ENCODE data around the gene EEF1AKMT1. TPM values are rescaled to one million over a fixed set of nuclear protein-coding genes. Genes with fewer than 3 reads are reported as not detected.

EEF1AKMT1 gene
- total RNA-seq, 2 donors from 2014 or later, result 7.6 to 8.1 TPM

DNA sequence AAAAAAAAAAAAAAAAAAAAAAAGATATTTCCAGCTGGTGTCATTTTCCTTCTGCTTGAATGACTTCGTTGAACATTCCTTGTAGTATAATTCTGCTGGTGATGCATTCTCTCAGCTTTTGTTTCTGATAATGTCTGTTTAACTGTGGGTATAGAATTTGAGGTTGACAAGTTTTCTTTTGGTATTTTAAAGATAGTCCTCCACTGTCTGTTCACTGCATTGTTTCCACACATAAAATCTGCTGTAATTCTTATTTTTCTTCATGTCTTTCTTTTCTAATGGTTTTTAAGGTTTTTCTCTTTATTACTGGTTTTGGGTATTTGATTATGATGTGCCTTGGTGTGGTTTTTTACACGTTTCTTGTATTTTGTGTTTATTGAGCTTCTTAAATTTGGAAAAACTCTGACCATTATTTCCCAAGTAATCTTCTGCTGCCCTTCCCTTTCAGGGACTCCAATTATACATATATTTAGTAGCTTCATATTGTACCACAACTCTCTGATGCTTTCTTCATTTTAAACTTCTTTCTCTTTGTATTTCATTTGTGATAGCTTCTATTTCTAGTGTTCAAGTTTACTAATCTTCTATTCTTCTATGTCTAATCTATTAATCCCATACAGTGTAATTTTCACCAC, 6.3 kb downstream of the EEF1AKMT1 start:
- H3K36me3 ChIP-seq (ENCODE audit: control insufficient read depth, insufficient read depth, low read length), result peaks cover 17% of the 10 kb centered on the region
- peaks cover 35% of the 10 kb centered on the region for H3K9me3 Mint-ChIP-seq
- TF ChIP-seq, protein P1, sequence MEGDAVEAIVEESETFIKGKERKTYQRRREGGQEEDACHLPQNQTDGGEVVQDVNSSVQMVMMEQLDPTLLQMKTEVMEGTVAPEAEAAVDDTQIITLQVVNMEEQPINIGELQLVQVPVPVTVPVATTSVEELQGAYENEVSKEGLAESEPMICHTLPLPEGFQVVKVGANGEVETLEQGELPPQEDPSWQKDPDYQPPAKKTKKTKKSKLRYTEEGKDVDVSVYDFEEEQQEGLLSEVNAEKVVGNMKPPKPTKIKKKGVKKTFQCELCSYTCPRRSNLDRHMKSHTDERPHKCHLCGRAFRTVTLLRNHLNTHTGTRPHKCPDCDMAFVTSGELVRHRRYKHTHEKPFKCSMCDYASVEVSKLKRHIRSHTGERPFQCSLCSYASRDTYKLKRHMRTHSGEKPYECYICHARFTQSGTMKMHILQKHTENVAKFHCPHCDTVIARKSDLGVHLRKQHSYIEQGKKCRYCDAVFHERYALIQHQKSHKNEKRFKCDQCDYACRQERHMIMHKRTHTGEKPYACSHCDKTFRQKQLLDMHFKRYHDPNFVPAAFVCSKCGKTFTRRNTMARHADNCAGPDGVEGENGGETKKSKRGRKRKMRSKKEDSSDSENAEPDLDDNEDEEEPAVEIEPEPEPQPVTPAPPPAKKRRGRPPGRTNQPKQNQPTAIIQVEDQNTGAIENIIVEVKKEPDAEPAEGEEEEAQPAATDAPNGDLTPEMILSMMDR (conservative IDR thresholded peaks at IDR 0.05), result no peak

GRCh38 chr13:20760872-20761271, 12.9 kb downstream of the EEF1AKMT1 start:
- 89 to 100% methylated on average over 1 to 3 of the region's 3 CpGs for WGBS, 2 experiments (ENCODE audit: insufficient coverage in 1 of 2, insufficient read length in 1 of 2)
- peaks cover 27% of the 10 kb centered on the region for H3K36me3 Mint-ChIP-seq (ENCODE audit: low read depth)

More for the DNA sequence above, 6.3 kb downstream of the EEF1AKMT1 start:
- H3K4me3 ChIP-seq (ENCODE audit: low read length), result peak overlapping the region; percentile 41
- Mint-ChIP-seq H3K27ac (no peak overlapping the region), H3K27me3 (ENCODE audit: insufficient read depth) (no peaks in the 10 kb centered on the region), H3K4me3 (no peak overlapping the region), H3K4me1 (peaks cover 2% of the 10 kb centered on the region), H3K36me3 (ENCODE audit: low read depth) (peaks cover 31% of the 10 kb centered on the region)
- H3K27me3 ChIP-seq (ENCODE audit: control insufficient read depth, insufficient read depth, low read length, poor library complexity, severe bottlenecking), result no peaks in the 10 kb centered on the region
- H3K9me3 ChIP-seq (ENCODE audit: control insufficient read depth, low read length), result peaks cover 51% of the 10 kb centered on the region
- no peak for DNase-seq
- WGBS, 2 experiments (ENCODE audit: insufficient coverage in 1 of 2, insufficient read length in 1 of 2), result 79% methylated on average over 2 of the region's 2 CpGs; no CpG with 5 or more reads in 1 of the 2 experiments
- no peak overlapping the region for H3K27ac ChIP-seq (ENCODE audit: low read depth, low read length)
- H3K4me1 ChIP-seq (ENCODE audit: control insufficient read depth, insufficient read depth, low read length), result no peaks in the 10 kb centered on the region
- H3K9ac ChIP-seq (ENCODE audit: extremely low read depth, low read length, poor library complexity, severe bottlenecking), result no peak overlapping the region

GRCh38 chr13:20754009-20754408, 19.8 kb downstream of the EEF1AKMT1 start:
- TF ChIP-seq, protein P1 (conservative IDR thresholded peaks at IDR 0.05), result no peak
- peak overlapping the region; percentile 59 for H3K4me3 ChIP-seq (ENCODE audit: low read length)
- peaks cover 82% of the 10 kb centered on the region for H3K9me3 Mint-ChIP-seq

More at GRCh38 chr13:20760872-20761271, 12.9 kb downstream of the EEF1AKMT1 start:
- Mint-ChIP-seq H3K27ac (no peak overlapping the region), H3K9me3 (peaks cover 42% of the 10 kb centered on the region), H3K4me3 (no peak overlapping the region), H3K4me1 (no peaks in the 10 kb centered on the region), H3K27me3 (ENCODE audit: insufficient read depth) (no peaks in the 10 kb centered on the region)
- no peak for DNase-seq
- Histone ChIP-seq H3K9me3 (ENCODE audit: control insufficient read depth, low read length) (peaks cover 45% of the 10 kb centered on the region), H3K4me1 (ENCODE audit: control insufficient read depth, insufficient read depth, low read length) (no peaks in the 10 kb centered on the region), H3K27ac (ENCODE audit: low read depth, low read length) (no peak overlapping the region), H3K36me3 (ENCODE audit: control insufficient read depth, insufficient read depth, low read length) (peaks cover 12% of the 10 kb centered on the region), H3K9ac (ENCODE audit: extremely low read depth, low read length, poor library complexity, severe bottlenecking) (no peak overlapping the region), H3K27me3 (ENCODE audit: control insufficient read depth, insufficient read depth, low read length, poor library complexity, severe bottlenecking) (no peaks in the 10 kb centered on the region), H3K4me3 (ENCODE audit: low read length) (no peak overlapping the region)
- TF ChIP-seq, protein P1 (conservative IDR thresholded peaks at IDR 0.05), result no peak

More at GRCh38 chr13:20754009-20754408, 19.8 kb downstream of the EEF1AKMT1 start:
- Mint-ChIP-seq H3K4me1 (no peaks in the 10 kb centered on the region), H3K27ac (no peak overlapping the region), H3K4me3 (no peak overlapping the region), H3K27me3 (ENCODE audit: insufficient read depth) (no peaks in the 10 kb centered on the region), H3K36me3 (ENCODE audit: low read depth) (peaks cover 50% of the 10 kb centered on the region)
- no peaks in the 10 kb centered on the region for H3K27me3 ChIP-seq (ENCODE audit: control insufficient read depth, insufficient read depth, low read length, poor library complexity, severe bottlenecking)
- H3K27ac ChIP-seq (ENCODE audit: low read depth, low read length), result no peak overlapping the region
- H3K9ac ChIP-seq (ENCODE audit: extremely low read depth, low read length, poor library complexity, severe bottlenecking), result no peak overlapping the region
- H3K9me3 ChIP-seq (ENCODE audit: control insufficient read depth, low read length), result peaks cover 88% of the 10 kb centered on the region
- H3K4me1 ChIP-seq (ENCODE audit: control insufficient read depth, insufficient read depth, low read length), result no peaks in the 10 kb centered on the region
- DNase-seq, result no peak
- H3K36me3 ChIP-seq (ENCODE audit: control insufficient read depth, insufficient read depth, low read length), result peaks cover 19% of the 10 kb centered on the region
